Fibroblast of skin of scalp (primary cell): ENCODE measurements around the gene FTSJ1.

Experiments used
- DNase-seq: peaks from one replicate; pipeline ENCODE4 v3.0.0-alpha.2; 2013

Gene FTSJ1

GRCh38 chrX:48530736-48531135 lies 54.7 kb downstream of the FTSJ1 start:
- no peak for DNase-seq

- DNase-seq = peak; percentile 68
Observed at GRCh38 chrX:48531358-48531959, 55.5 kb downstream of the FTSJ1 start.

DNA sequence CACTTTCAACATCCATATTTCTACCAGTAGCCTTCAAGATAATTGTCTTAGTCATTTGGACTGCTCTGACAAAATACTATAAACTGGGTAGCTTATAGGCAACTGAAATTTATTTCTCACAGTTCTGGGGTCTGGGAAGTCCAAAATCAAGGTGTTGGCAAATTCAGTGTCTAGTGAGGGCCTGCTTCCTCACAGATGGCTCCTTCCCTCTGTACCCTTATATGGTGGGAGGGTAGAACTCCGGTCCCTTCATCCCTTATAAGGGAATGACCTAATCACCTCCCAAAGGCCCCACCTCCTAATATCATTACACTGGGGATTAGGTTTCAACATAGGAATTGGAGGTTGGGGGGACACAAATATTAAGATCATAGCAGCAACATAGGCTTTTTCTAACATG lies 56.2 kb downstream of the FTSJ1 start:
- no peak for DNase-seq

GRCh38 chrX:48533165-48533564 lies 57.2 kb downstream of the FTSJ1 start:
- DNase-seq = no peak
